ENCODE results near the gene ATP2B3.

The ATP2B3 gene

DNA sequence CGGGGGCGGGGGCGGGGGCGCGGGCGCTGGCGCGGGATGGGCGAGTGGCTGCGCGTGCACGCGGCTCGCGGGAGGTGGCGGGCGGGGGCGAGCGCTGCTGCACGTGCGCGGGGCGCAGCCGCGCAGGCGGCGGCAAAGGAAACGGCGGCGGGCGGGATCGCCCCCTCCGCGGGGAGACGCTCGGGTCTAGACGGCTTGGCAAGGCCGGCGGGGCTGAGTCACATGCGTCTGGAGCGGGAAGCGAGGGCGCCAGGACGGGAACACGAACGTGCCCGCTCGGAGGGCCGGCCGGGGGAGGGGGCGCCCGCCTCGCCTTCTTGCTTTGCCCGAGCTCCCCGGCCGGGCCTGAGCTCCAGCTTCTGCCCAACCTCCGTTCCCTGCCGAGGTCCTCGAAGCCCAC is 42.7 kb upstream of the ATP2B3 start:
- Histone ChIP-seq H3K27ac (no peak overlapping the region), H3K4me2 (no peak overlapping the region), H4K20me1 (ENCODE audit: insufficient read depth) (no peaks in the 10 kb centered on the region), H3K9ac (no peak overlapping the region), H3K27me3 (ENCODE audit: insufficient read depth, low read depth) (peaks cover 11% of the 10 kb centered on the region; the same call in 1 of the 2 replicates), H3K36me3 (ENCODE audit: insufficient read depth) (no peaks in the 10 kb centered on the region), H3K79me2 (ENCODE audit: insufficient read depth, low read depth) (no peaks in the 10 kb centered on the region; the same call in 1 of the 2 replicates), H2AFZ (ENCODE audit: low read depth) (no peak overlapping the region), H3K4me1 (ENCODE audit: low read depth, poor library complexity, severe bottlenecking) (no peaks in the 10 kb centered on the region), H3K4me3 (IDR thresholded peaks at IDR 0.05; ENCODE audit: insufficient read depth, low read depth, low read length) (no peak overlapping the region)
- TF ChIP-seq, protein P1, sequence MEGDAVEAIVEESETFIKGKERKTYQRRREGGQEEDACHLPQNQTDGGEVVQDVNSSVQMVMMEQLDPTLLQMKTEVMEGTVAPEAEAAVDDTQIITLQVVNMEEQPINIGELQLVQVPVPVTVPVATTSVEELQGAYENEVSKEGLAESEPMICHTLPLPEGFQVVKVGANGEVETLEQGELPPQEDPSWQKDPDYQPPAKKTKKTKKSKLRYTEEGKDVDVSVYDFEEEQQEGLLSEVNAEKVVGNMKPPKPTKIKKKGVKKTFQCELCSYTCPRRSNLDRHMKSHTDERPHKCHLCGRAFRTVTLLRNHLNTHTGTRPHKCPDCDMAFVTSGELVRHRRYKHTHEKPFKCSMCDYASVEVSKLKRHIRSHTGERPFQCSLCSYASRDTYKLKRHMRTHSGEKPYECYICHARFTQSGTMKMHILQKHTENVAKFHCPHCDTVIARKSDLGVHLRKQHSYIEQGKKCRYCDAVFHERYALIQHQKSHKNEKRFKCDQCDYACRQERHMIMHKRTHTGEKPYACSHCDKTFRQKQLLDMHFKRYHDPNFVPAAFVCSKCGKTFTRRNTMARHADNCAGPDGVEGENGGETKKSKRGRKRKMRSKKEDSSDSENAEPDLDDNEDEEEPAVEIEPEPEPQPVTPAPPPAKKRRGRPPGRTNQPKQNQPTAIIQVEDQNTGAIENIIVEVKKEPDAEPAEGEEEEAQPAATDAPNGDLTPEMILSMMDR (conservative IDR thresholded peaks at IDR 0.05; ENCODE audit: low read depth, low read length), result no peak

DNA sequence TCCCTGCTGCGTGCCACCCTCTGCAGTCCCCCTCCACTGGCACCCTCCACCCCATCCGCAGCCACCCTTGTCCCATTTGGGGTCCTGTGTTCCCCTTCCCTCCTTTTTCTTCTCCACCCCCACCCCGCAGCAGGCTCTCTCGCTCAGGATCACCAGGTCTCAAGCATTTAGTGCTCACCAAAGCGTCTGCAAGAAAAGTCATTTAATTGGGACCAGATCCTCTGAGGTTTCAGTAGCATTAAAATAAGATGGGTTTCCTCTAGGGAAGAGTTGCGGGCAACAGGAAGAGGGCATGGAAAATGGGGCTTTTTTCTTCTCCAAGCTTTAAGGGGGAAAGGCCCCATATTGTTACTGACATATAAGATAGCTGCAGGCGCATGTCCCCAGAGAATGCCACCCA is 42.2 kb upstream of the ATP2B3 start:
- TF ChIP-seq, protein P1 (conservative IDR thresholded peaks at IDR 0.05; ENCODE audit: low read depth, low read length), result no peak
- no peak overlapping the region for H3K9ac ChIP-seq
- no peak overlapping the region for H2AFZ ChIP-seq (ENCODE audit: low read depth)
- H3K4me2 ChIP-seq, result no peak overlapping the region
- no peak overlapping the region for H3K4me3 ChIP-seq (IDR thresholded peaks at IDR 0.05; ENCODE audit: insufficient read depth, low read depth, low read length)
- H3K27me3 ChIP-seq (ENCODE audit: insufficient read depth, low read depth), result peaks cover 11% of the 10 kb centered on the region; the same call in 1 of the 2 replicates
- no peaks in the 10 kb centered on the region for H3K36me3 ChIP-seq (ENCODE audit: insufficient read depth)
- H3K79me2 ChIP-seq (ENCODE audit: insufficient read depth, low read depth), result no peaks in the 10 kb centered on the region
- no peaks in the 10 kb centered on the region for H3K4me1 ChIP-seq (ENCODE audit: low read depth, poor library complexity, severe bottlenecking)
- H3K27ac ChIP-seq, result no peak overlapping the region
- H4K20me1 ChIP-seq (ENCODE audit: insufficient read depth), result no peaks in the 10 kb centered on the region

DNA sequence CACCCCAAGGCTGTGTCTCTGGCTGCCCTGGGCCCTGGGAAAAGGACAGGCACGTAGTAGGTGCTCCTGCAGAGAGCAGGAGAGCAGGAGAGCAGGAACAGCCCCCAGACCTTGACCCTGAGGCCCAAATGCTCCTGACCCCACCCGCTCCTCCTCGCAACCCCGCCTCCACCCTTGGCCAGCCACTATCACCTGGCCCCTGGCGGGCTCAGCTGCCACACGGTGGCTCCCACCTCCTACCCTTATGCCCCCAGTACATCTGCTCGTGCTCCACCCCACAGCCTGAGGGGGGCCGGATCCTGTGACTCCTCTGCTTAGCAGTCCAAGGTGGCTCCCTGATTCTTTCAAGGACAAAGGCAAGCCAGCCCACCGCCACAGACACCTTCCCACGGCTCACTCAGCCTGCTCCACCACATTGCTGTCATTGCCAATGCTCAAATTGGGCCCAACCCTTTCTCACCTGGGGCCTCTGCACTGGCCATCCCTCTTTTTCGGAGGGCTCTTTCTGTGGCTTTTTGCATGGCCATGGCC is 41.6 kb upstream of the ATP2B3 start:
- H3K79me2 ChIP-seq (ENCODE audit: insufficient read depth, low read depth), result no peaks in the 10 kb centered on the region
- no peak overlapping the region for H3K9ac ChIP-seq
- H3K4me2 ChIP-seq, result no peak overlapping the region
- no peaks in the 10 kb centered on the region for H4K20me1 ChIP-seq (ENCODE audit: insufficient read depth)
- no peaks in the 10 kb centered on the region for H3K36me3 ChIP-seq (ENCODE audit: insufficient read depth)
- H3K27ac ChIP-seq, result no peak overlapping the region
- no peaks in the 10 kb centered on the region for H3K4me1 ChIP-seq (ENCODE audit: low read depth, poor library complexity, severe bottlenecking)
- H2AFZ ChIP-seq (ENCODE audit: low read depth), result no peak overlapping the region
- TF ChIP-seq, protein P1 (conservative IDR thresholded peaks at IDR 0.05; ENCODE audit: low read depth, low read length), result no peak
- H3K27me3 ChIP-seq (ENCODE audit: insufficient read depth, low read depth), result peaks cover 11% of the 10 kb centered on the region; the same call in 1 of the 2 replicates
- H3K4me3 ChIP-seq (IDR thresholded peaks at IDR 0.05; ENCODE audit: insufficient read depth, low read depth, low read length), result no peak overlapping the region

DNA sequence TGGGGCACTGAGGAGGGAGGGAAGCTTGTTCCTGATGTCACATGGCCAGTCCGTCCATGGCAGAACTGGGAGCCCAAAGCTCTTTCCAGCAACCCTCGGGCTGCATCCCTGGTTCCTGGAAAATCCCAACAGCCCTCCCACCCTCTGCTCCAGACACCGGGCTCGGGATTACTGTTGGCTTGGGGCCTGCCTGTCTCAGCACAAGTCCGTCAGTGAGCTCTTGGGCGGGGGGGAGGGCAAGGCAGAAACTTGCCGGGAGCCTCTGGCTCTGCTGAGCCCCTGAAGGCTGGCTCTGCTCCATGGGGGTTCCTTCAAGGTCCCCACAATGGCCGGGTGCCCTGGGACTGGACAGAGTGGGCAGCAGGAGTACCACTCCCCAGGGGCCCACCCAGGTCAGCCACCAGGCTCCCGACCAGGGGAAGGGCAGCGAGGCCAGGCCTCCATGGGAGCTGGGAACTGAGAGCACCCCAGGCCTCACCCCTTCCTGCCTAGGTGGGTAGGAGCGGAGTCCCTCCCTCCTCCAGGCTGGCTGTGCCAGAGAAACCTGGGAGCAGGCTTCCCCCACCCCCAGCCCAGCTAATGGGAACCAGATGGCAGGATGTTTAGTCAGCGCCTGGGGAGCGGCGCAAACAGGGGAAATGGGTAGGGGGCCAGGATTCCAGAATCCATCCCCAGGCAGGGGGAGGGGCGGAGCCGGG is 40.6 kb upstream of the ATP2B3 start:
- no peaks in the 10 kb centered on the region for H3K79me2 ChIP-seq (ENCODE audit: insufficient read depth, low read depth)
- H3K9ac ChIP-seq, result no peak overlapping the region
- H3K27me3 ChIP-seq (ENCODE audit: insufficient read depth, low read depth), result peaks cover 11% of the 10 kb centered on the region; the same call in 1 of the 2 replicates
- TF ChIP-seq, protein P1 (conservative IDR thresholded peaks at IDR 0.05; ENCODE audit: low read depth, low read length), result no peak
- no peak overlapping the region for H3K4me2 ChIP-seq
- no peak overlapping the region for H3K4me3 ChIP-seq (IDR thresholded peaks at IDR 0.05; ENCODE audit: insufficient read depth, low read depth, low read length)
- H2AFZ ChIP-seq (ENCODE audit: low read depth), result no peak overlapping the region
- no peaks in the 10 kb centered on the region for H3K4me1 ChIP-seq (ENCODE audit: low read depth, poor library complexity, severe bottlenecking)
- no peak overlapping the region for H3K27ac ChIP-seq
- no peaks in the 10 kb centered on the region for H3K36me3 ChIP-seq (ENCODE audit: insufficient read depth)
- no peaks in the 10 kb centered on the region for H4K20me1 ChIP-seq (ENCODE audit: insufficient read depth)

Data from KMS-11 (cell line).